OCI-M1 (cell line): ENCODE results near the gene STARD9.

ENCODE experiments used
- DNase-seq: peaks from one replicate; lab custom pipeline; 2025; lab: John Stamatoyannopoulos, UW

Gene STARD9

GRCh38 chr15:42627485-42627884 is 52.1 kb downstream of the STARD9 start:
- DNase-seq = no peak

- no peak for DNase-seq
Measured at GRCh38 chr15:42628761-42629160, 53.4 kb downstream of the STARD9 start.

GRCh38 chr15:42632105-42632675 is 56.8 kb downstream of the STARD9 start:
- DNase-seq = peak; percentile 23

GRCh38 chr15:42640109-42640508 is 64.7 kb downstream of the STARD9 start:
- no peak for DNase-seq

- DNase-seq = peak; percentile 90
Measured at GRCh38 chr15:42650208-42651066, 75.0 kb downstream of the STARD9 start.

DNA sequence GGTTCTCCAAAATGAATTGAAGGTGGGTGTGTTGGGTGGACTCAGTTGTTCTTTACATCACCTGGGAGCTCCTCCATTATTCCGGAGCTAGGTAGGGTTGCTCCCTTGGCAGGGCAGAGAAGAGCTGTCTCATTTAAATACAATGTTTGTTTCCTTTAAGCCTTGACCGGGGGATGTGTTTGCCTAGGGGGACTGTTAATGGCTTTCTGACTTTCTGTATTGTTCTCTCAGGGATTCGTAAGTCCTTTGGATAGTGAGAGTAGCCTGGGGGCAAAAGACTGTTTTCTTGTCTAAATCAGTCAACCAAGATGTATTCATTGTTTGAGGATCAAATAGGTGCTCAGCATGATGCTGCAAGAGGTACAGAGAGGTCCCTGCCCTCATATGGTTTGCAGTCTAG is 90.4 kb downstream of the STARD9 start:
- no peak for DNase-seq

GRCh38 chr15:42667855-42668254 is 92.4 kb downstream of the STARD9 start:
- no peak for DNase-seq

- DNase-seq = no peak
Measured at GRCh38 chr15:42670451-42670850, 95.0 kb downstream of the STARD9 start.

DNA sequence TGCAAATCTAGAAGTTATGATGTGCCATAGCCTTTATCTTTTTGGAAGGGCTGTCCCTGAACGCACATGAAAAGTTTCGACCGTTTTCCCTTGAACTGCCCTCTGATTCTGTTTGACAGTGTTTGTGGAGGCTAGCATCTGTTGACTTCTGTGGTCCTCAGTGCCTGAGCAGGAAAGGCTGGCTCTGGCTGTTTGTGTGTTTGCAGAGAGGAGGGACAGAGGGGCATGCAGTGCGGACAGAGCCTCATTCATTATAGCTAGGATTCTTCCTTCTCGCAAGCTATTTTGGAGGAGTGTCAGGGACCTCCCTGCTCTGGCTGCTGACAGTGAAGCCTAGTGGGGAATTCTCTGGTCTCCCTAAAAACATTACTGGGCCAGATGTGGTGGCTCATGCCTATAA is 97.0 kb downstream of the STARD9 start:
- DNase-seq = no peak

DNA sequence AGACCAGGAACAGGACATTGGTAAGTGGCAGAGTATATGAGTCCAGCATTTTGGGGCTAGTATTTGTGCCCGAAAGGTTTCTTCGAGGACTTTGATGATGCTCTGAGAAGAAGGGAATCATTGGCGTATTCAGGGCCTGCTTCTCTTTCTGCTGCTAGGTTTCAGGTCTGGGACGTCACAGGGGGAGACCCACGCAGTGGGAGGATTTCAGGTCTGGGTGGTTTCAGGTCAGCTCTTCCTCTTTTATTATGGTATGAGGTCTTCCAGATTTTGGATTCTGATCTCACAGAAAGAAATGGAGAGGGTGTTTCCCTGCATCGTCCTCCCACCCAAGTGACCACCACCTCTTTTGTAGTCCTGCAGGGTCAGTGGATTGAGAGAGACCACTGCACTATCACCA is 99.1 kb downstream of the STARD9 start:
- no peak for DNase-seq

- DNase-seq = no peak
Measured at GRCh38 chr15:42675021-42675420, 99.6 kb downstream of the STARD9 start.

DNA sequence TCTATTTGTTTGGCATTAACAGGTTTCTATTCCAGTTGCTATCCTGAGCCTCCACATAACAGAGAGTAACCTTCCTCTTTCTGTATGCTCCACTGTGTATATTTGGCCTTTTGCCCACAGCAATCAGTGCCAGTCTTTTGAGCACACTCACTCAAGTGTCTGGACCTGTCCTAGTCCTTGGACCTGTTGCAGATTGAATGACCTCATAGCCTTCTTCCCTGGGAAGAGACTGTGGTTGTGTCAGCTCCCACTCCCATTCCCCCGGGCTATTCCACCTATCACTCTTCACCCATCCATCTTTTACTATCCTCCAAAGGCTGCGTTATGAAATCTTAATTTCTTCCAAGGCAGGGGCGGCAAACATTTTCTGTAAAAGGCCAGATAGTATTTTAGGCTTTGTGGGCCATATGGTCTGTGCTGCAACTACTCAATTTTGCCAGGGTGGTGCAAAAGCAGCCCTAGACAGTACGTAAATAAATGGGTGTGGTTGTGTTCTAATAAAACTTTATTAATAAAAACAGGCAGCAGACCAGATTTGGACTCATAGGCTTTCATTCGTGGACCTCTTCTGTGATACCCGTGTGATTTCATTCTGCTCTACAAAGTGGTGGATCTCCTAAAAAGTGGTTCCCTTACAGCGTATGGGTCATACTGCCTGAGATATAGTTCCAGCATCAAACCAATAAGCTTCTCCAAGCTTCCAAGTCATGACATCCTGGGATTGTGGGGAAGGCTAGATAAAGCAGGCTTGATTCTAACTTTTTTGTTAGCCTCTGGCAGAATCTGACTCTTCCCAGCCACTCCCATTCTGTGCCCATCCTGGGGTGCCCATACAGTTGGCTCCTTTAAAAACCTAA is 104.1 kb downstream of the STARD9 start:
- DNase-seq = peak; percentile 11

DNA sequence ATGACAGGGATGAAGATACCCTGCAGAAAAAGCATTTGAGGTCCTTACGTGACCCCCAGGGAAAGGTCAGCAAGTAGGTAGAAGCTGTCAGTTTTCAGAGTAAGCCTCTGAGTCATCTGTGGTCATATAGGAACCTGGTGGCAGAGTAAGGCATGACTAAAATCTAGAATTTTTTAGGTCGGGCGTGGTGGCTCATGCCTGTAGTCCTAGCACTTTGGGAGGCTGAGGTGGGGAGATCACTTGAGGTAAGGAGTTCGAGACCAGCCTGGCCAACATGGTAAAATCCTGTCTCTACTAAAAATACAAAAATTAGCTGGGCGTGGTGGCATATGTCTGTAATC is 104.7 kb downstream of the STARD9 start:
- DNase-seq = peak; percentile 3

DNA sequence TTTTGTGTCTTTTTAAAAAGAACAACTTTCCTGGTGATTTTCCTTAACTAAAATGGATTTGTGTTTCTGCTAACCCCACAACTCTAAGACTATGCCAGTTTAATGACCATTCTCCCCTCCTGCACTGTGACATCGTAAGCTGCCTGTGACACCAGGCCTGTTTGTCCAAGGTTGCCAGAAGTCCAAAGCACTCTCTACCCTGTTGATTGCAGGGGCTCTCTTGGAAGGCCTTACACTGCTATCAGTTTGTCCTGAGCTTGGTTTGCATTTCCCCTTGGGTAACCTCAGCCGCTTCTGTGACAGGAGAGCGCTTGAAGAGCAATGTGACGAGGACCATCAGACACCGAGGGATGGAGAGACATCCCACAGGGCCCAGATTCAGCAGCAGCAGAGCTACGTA is 105.7 kb downstream of the STARD9 start:
- DNase-seq = no peak

- no peak for DNase-seq
Measured at GRCh38 chr15:42686281-42686680, 110.9 kb downstream of the STARD9 start.

GRCh38 chr15:42687740-42688139 is 112.3 kb downstream of the STARD9 start:
- DNase-seq = no peak

- DNase-seq = no peak
Measured at GRCh38 chr15:42688301-42688700, 112.9 kb downstream of the STARD9 start.

- peak; percentile 74 for DNase-seq
Measured at GRCh38 chr15:42691308-42691707, 115.9 kb downstream of the STARD9 start.

DNA sequence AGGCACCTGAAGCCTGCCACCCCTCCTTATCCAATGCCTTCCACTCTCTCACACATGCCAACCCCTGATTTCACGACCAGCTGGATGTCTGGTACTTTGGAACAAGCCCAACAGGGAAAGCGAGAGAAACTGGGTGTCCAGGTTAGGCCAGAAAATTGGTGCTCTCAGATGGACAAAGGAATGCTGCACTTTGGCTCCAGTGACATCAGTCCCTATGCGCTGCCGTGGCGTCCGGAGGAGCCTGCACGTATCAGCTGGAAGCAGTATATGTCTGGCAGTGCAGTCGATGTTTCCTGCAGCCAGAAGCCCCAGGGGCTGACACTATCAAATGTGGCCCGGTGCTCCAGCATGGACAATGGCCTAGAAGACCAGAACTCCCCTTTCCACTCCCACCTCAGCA is 116.4 kb downstream of the STARD9 start:
- no peak for DNase-seq

- DNase-seq = no peak
Measured at GRCh38 chr15:42692536-42692935, 117.1 kb downstream of the STARD9 start.

- no peak for DNase-seq
Measured at GRCh38 chr15:42692997-42693396, 117.6 kb downstream of the STARD9 start.

- no peak for DNase-seq
Measured at GRCh38 chr15:42693496-42693895, 118.1 kb downstream of the STARD9 start.

- no peak for DNase-seq
Measured at GRCh38 chr15:42693942-42694341, 118.5 kb downstream of the STARD9 start.
